ENCODE results near the gene RHOJ.

Gene RHOJ

DNA sequence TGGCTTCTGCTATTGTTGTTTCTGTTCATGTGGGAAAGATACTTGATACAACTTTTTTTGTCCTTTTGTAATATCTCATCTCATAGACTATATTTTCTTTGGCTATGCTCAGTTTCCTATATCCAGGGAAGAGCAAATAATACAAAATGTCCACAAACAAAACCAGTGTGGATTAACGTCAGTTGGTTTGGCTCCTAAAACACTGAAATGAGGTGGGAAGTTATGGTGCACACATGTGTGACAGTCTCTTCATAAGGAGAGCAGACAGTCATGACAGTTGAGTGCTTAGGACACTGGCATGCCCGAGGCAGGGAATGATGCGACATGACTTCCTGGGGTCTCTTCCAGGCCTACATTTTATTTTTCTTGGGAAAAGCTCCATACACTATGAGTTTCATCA, 27.5 kb downstream of the RHOJ start:
- TF ChIP-seq, protein P1, sequence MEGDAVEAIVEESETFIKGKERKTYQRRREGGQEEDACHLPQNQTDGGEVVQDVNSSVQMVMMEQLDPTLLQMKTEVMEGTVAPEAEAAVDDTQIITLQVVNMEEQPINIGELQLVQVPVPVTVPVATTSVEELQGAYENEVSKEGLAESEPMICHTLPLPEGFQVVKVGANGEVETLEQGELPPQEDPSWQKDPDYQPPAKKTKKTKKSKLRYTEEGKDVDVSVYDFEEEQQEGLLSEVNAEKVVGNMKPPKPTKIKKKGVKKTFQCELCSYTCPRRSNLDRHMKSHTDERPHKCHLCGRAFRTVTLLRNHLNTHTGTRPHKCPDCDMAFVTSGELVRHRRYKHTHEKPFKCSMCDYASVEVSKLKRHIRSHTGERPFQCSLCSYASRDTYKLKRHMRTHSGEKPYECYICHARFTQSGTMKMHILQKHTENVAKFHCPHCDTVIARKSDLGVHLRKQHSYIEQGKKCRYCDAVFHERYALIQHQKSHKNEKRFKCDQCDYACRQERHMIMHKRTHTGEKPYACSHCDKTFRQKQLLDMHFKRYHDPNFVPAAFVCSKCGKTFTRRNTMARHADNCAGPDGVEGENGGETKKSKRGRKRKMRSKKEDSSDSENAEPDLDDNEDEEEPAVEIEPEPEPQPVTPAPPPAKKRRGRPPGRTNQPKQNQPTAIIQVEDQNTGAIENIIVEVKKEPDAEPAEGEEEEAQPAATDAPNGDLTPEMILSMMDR (IDR thresholded peaks at IDR 0.05; ENCODE audit: insufficient read depth, low read length, poor library complexity, severe bottlenecking): no peak
- Histone ChIP-seq H3K4me3 (replicated peaks; ENCODE audit: low read depth, low read length) (no peak overlapping the region), H3K27me3 (replicated peaks; ENCODE audit: control insufficient read depth, insufficient read depth, low read length) (no peaks in the 10 kb centered on the region; the same call in 1 of the 2 replicates), H3K36me3 (ENCODE audit: control insufficient read depth, insufficient read depth, low read length) (no peaks in the 10 kb centered on the region)
- DNase-seq (ENCODE audit: extremely low read depth, insufficient read length): no peak

DNA sequence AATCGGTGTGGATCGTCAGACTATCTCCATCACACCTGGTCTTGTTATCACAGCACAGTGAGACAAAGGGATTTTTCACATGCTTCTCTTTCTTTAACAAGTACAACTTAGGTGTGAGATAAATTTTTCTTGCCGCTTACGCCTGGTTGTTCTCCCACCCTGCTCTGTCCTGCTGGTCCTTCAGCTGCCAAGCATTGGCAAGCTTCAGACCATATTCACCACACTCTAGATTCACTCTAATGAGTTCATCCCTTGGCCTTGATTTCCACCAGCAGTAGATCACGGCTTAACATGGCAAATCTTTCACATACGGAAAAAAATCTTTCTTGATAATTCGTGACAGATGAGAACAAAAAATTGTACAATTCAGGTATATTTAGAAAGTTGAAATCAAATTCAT, 33.5 kb downstream of the RHOJ start:
- DNase-seq (ENCODE audit: extremely low read depth, insufficient read length): no peak
- H3K27me3 ChIP-seq (replicated peaks; ENCODE audit: control insufficient read depth, insufficient read depth, low read length): no peaks in the 10 kb centered on the region; the same call in 1 of the 2 replicates
- H3K4me3 ChIP-seq (replicated peaks; ENCODE audit: low read depth, low read length): no peak overlapping the region
- no peaks in the 10 kb centered on the region for H3K36me3 ChIP-seq (ENCODE audit: control insufficient read depth, insufficient read depth, low read length)
- TF ChIP-seq, protein P1 (IDR thresholded peaks at IDR 0.05; ENCODE audit: insufficient read depth, low read length, poor library complexity, severe bottlenecking): no peak

DNA sequence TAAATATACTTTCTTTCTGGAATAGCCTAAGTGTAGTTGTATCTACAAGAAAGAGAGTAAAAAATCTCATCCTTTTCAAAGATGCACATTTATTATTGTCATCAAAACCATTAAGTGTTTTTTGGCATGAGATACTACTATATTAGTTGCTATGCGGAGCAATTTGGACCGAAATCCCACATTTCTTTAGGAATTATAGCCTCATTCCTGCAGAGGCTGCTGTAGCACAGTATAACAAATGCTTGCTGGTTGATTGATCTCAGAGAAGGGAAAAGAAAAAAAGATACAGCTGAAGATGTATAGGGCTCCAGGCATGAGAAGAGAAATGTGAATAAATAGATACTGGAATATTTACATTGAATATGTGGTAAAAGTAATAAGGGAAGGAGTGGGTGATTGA, 36.0 kb downstream of the RHOJ start:
- H3K27me3 ChIP-seq (replicated peaks; ENCODE audit: control insufficient read depth, insufficient read depth, low read length): no peaks in the 10 kb centered on the region
- TF ChIP-seq, protein P1 (IDR thresholded peaks at IDR 0.05; ENCODE audit: insufficient read depth, low read length, poor library complexity, severe bottlenecking): no peak

DNA sequence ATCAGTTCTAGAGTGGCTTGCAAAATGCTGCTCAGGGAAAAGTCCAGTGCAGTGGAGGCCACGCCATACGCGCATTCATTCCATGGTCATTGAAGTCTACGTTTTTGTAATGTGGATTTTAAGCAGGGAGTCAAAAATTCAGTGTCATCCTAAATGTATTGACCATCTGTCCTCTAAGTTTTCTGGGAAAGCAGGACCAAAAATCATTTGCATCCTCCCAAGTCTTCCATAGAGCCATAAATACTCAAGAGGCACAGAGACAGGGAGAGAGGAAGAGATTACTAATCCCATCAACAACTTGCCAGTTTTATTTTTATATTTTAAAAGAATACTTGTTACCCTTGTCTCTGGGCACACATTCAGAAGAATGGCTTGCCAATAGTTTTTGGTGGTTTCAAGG, 36.9 kb downstream of the RHOJ start:
- TF ChIP-seq, protein P1 (IDR thresholded peaks at IDR 0.05; ENCODE audit: insufficient read depth, low read length, poor library complexity, severe bottlenecking): no peak
- Histone ChIP-seq H3K27me3 (replicated peaks; ENCODE audit: control insufficient read depth, insufficient read depth, low read length) (no peaks in the 10 kb centered on the region), H3K4me3 (replicated peaks; ENCODE audit: low read depth, low read length) (no peak overlapping the region), H3K36me3 (ENCODE audit: control insufficient read depth, insufficient read depth, low read length) (no peaks in the 10 kb centered on the region)
- no peak for DNase-seq (ENCODE audit: extremely low read depth, insufficient read length)

More for the DNA sequence above, 36.0 kb downstream of the RHOJ start:
- no peaks in the 10 kb centered on the region for H3K36me3 ChIP-seq (ENCODE audit: control insufficient read depth, insufficient read depth, low read length)
- no peak for DNase-seq (ENCODE audit: extremely low read depth, insufficient read length)
- no peak overlapping the region for H3K4me3 ChIP-seq (replicated peaks; ENCODE audit: low read depth, low read length)

DNA sequence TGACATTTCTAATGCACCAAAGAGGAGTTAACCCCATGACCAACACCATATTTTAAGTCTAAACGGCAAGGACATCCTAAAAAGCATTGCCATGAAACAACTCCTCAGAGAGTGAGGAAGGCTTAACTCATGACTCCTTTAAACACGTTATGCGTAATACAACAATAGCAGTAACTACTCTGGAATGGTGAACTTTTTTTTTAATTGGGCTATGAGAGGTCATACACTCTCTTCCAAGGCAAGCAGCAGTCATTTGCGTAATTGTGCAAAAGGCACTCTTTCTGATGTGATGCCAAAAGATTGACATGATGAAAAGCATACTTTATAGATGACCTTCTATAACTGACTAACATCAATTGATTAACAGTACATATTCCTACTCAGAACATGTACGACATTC, 39.4 kb downstream of the RHOJ start:
- Histone ChIP-seq H3K27me3 (replicated peaks; ENCODE audit: control insufficient read depth, insufficient read depth, low read length) (no peaks in the 10 kb centered on the region), H3K4me3 (replicated peaks; ENCODE audit: low read depth, low read length) (no peak overlapping the region), H3K36me3 (ENCODE audit: control insufficient read depth, insufficient read depth, low read length) (no peaks in the 10 kb centered on the region)
- TF ChIP-seq, protein P1 (IDR thresholded peaks at IDR 0.05; ENCODE audit: insufficient read depth, low read length, poor library complexity, severe bottlenecking): no peak
- no peak for DNase-seq (ENCODE audit: extremely low read depth, insufficient read length)

DNA sequence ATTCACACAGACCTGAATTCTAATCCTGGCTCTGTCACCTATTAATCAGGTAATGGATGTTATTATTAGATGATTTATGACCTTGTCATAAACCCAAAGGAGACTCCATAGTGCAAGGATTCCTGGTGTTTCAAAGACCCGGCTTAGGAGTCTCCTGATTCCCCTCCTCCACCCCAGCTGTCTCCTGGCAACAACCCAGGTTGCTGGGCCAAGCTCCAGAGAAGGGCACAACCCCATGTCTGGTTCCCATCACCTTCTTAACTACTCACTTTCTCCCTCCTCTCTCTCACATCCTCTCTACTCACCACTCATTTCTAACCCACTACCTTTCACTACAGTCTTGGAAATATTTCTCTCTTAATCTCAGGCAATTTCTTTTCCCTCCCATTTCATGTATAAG, 41.6 kb downstream of the RHOJ start:
- H3K27me3 ChIP-seq (replicated peaks; ENCODE audit: control insufficient read depth, insufficient read depth, low read length): no peaks in the 10 kb centered on the region
- H3K4me3 ChIP-seq (replicated peaks; ENCODE audit: low read depth, low read length): no peak overlapping the region
- TF ChIP-seq, protein P1 (IDR thresholded peaks at IDR 0.05; ENCODE audit: insufficient read depth, low read length, poor library complexity, severe bottlenecking): no peak
- no peaks in the 10 kb centered on the region for H3K36me3 ChIP-seq (ENCODE audit: control insufficient read depth, insufficient read depth, low read length)
- no peak for DNase-seq (ENCODE audit: extremely low read depth, insufficient read length)

Measured in GM06990 (cell line).